Tibial nerve (tissue), 4 donors: Measurements from ENCODE around the gene FYB1.

Experiments
- EP300 ChIP-seq, 2 donors: sonication (generic); formaldehyde crosslinking; IDR thresholded peaks; one replicate each; pipeline ENCODE4 v1.6.1; 2017; ENCODE audit warnings: antibody characterized with exemption in 2 of 2, mild to moderate bottlenecking in 1 of 2
- TF ChIP-seq, protein P1 (sequence below), 5 experiments: fragments of 200-600 bp in 3 of 5; fragments of 450-650 bp in 2 of 5; sonication (generic) in 3 of 5; IDR thresholded peaks; one replicate each; pipeline ENCODE4 v1.5.1; 2016 to 2019; ENCODE audit warnings: antibody characterized with exemption in 5 of 5, mild to moderate bottlenecking in 3 of 5, moderate library complexity in 2 of 5

DNA sequence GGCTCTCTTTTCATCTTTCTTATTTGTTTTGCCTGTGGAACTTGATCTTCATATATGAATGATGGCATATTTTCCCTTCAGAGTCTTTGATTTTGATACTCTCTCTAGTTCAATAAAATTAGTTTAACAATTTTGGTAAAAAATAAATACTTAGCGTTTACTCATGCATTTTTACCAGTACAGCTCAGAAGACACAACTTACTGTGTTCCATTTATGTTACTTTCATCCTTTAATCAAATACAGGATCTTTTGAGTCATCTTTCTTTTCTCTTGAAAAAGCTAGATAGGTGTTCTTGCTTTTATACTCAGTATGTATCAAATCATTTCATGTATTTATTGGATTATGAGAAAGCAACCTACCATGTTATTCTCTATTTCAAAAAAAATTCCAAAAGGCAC lies 98.0 kb downstream of the FYB1 start:
- no peak for TF ChIP-seq EP300 (IDR thresholded peaks at IDR 0.05)
- TF ChIP-seq, protein P1, sequence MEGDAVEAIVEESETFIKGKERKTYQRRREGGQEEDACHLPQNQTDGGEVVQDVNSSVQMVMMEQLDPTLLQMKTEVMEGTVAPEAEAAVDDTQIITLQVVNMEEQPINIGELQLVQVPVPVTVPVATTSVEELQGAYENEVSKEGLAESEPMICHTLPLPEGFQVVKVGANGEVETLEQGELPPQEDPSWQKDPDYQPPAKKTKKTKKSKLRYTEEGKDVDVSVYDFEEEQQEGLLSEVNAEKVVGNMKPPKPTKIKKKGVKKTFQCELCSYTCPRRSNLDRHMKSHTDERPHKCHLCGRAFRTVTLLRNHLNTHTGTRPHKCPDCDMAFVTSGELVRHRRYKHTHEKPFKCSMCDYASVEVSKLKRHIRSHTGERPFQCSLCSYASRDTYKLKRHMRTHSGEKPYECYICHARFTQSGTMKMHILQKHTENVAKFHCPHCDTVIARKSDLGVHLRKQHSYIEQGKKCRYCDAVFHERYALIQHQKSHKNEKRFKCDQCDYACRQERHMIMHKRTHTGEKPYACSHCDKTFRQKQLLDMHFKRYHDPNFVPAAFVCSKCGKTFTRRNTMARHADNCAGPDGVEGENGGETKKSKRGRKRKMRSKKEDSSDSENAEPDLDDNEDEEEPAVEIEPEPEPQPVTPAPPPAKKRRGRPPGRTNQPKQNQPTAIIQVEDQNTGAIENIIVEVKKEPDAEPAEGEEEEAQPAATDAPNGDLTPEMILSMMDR (IDR thresholded peaks at IDR 0.05), result no peak
